ENCODE results near the gene ARHGDIG.
"Not testable (repeated sequence)": the region's sequence is repeated elsewhere in the genome, so short reads cannot be mapped to it uniquely, and the experiment has no call there.

ARHGDIG gene

DNA sequence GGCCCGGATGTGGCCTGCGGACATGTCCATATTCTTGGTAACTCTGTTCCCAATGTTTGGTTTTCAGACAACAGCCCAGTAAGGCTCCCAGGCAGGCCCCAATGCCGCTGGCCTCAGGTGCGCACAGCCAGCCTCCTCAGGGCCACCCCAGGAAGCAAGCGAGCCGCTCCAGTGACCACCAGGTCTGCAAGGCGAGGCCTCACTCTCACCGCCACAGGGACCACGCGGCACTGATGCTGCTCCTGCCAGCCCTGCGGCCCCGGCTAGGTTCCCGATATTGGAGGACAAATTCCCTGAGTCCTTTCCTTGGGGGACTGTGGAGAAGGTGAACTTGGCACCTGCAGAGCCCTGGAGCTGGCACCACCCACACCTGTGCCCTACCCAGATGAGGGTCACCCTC is 21.6 kb downstream of the ARHGDIG start:
- DNase-seq = no peak

DNA sequence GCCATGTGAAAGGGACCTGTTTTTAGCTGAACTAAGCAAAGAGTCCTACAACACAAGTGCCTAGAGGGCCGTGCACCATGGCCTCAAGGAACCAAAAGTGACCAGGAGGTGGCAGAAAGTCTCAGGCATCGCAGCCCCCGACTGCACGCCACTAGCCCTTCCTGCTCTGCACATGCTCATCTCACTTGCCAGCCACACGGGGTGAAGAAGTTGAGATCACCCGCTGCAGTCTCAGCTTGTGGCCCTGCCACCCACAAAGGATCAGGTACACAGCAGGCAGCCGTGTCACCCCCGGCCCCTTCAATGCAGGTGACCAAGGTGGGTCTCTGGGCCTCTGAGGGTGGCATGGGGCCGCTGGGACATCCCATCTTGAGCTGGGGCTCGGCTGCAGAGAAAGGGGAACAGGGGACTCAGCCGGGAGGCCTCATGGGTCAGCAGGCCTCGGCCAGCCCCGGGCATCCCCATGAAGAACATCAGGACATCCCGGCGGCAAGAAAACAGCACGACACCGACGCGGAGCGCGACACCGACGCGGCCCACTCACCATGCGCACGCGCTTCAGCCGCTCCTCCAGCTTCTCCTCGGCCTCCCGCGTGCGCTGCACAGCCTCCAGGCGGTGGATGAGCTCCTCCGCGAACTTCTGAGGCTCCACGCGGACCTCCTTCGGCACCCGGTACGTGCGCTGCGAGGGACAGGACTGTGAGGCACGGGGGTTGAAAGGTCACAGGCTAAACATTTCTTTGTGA is 23.5 kb downstream of the ARHGDIG start:
- no peak for DNase-seq

DNA sequence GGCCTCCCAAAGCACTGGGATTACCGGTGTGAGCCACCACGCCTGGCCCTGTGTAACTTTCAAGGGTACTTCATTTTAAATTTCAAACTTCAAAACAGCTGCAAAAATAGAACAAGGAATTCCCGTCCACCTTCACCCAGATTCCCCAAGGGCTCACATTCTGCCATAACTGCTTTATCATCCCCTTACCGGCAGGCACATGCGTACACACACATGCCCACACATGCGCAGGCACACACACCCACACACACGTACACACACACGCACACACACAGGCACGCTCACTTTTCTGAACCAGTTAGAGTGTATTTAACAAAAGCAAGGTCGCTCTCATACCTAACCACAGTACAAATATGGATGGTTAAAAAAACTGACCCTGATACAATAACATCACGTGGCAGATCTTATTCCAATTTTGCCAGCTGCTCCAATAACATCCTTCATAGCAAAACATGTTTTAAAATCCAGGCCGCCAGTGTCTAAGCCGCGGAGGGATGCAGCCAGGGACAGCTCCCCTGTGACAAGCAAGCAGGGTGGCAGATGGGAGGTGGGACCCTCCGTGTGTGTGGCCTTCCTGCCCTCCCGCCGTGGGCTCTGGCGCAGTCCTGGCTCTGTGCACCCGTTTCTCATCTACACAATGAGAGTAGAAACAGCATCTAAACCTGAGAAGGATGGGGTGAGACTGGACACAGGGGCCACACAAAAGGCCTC is 25.7 kb downstream of the ARHGDIG start:
- no peak for DNase-seq

DNA sequence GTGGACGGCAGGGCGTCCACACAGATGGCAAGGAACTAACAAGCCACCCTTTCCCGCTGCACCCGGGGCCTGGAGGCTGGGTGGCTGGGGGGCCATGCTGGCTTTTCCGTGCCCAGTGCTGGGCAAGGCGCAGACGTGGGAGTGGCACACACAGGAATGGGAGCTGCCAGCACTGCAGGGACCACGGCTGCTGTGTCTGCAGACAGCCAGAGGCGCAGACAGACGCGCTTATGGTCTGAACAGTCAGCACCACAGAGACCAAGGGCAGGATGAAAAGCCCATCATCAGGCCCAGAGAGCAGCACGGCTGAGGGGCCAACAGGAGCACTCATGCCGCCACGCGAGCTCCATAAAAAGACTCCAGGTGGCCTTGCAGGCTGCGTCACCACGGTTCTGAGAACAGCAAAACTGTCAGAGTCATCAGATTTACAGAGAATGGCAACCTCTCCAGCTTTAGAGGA is 26.6 kb downstream of the ARHGDIG start:
- DNase-seq = peak; percentile 96

DNA sequence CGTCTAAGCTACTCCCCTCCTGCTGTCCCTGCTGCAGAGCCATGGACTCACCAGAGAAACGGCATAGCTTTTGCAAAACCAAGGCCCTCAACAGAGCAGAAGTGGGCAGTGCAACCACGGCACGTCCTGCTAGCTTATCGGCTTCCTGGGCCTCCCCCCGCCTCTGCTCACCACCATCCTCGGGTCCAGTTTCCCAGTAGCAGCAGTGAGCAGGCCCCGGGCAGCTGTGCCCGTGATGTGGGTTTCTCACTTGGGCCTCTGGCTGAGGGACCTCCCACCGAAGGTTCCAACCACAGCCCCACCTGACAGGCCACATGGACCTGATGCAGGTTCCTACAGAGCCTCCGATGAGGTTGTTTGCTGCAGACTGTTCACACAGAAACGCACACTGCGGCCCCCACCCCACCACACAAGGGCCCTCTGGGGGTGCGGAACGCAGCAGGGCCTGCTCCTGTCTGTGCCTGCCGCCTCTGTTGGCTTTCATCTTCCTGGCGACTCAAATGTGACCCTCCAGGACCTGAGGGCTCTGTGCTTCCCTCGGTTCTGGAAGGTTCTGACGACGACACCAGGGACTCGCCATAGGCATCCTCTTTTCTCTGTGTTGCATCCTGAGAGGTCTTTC is 27.4 kb downstream of the ARHGDIG start:
- peak; percentile 60 for DNase-seq

DNA sequence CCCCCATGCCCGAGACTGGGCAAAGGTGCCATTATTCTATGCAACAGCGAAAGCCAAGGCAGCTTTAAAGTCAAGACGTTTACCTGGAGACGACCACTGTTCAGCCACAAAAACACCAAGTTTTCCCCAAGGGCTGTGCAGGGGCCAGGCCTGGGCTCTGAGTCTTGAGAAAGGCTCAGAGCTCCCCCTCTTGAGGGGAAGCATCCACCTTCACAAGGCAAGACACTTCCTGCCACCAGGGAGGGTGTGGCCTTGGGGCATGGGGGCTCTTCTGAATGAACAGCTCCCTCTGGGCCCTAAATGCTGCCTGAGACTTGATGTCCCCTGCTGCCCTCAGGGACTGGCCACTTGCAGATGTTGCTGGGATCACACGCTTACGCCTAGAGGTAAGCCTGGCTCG is 29.1 kb downstream of the ARHGDIG start:
- no peak for DNase-seq

DNA sequence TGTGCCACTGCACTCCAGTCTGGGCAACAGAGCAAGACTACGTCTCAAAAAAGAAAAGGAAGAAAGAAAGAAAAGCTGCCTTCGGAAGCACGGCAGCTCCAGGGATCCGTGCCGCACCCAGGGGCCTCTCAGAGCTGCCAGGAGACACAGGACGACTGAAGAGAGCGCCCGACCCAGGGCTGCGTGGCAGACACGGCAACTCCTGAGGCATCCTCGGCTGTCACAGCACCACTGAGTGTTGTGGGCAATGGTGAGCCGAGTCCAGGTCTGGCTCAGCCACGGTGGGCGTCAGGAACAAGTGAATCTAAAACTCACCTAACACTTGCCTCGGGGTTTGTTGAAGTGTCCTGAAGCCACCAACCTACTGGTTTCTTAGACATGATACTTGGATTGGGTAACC is 31.3 kb downstream of the ARHGDIG start:
- DNase-seq = no peak

DNA sequence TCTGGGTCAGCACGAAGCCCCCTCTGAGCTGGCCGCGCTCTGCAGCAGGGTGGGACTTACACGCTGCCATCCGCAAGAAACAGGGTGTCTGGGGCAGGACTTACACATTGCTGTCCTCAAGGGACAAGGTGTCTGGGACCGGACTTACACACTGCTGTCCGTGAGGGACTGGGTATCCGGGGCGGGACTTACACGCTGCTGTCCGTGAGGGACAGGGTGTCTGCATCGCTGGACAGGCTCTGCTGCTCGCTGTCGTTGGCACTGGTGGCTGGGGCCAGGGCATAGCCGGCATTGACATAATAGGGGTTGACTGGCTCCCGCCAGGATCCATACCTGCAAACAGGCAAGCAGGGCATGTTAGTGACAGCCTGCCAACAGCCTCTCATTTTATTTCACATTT is 34.0 kb downstream of the ARHGDIG start:
- no peak for DNase-seq

DNA sequence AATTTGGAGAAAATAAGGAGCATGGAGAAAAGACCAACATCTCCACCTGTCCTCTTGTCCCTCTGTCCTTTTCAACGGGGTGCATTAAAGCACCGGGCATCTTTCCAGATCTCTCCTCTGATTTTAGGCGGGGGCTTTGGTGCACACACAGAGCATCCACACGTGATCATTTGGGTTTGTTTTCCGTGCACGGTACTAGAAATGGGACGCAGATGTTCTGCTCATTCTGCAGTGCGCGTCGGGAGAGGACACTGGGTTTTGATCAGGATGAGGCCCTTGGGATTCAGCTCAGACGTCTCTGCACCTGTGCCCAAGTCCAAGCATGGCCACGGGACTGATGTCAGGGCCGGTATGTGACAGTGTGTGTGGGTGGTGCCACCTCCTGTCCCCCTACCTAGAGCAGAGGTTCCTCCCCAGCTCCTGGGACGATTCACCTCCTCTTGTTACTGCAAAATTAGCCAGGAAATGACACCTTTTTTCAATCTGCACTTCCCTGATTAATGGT is 34.5 kb downstream of the ARHGDIG start:
- DNase-seq = no peak

DNA sequence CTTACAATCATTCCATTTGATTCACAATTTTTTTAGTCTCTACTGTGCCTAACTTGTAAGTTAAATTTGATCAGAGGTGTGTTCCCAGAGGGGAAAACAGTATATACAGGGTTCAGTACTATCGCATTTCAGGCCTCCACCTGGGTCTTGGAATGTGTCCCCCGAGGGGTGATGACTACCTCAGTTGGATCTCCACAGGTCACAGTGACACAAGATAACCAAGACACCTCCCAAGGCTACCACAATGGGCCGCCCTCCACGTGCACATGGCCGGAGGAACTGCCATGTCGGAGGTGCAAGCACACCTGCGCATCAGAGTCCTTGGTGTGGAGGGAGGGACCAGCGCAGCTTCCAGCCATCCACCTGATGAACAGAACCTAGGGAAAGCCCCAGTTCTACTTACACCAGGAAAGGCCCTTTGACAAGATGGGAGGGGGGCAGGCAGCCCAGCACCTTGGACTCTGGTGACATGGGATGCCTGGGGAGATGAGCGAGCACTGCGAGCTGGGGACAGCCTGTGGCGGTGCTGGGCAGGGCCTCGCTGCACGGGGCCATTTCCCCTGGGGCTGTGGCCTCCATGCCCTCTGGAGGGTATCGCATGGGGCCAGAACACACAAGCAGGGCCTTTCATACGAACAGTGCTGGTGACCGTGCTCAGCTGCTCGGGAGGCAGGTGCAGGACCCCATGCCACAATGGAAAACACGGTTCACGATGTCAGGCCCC is 36.5 kb downstream of the ARHGDIG start:
- DNase-seq = no peak

DNA sequence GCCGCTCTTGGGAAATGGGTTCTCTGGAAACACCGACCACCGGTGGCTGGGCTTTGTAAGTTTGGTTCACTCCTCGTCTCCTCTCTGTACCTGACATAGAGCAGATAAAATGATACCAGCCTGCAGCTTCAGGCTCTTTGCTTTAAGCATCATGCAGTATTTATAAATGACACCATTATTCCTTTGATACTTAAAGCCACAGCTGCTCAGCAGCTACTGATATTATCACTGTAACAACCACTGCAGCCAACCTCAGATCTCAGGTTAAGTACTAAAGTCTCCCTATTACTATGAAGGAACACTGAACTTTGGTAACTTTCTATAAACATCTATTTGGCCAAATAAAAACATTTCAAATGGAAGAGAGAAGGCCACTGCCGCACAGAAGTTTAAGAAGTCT is 37.2 kb downstream of the ARHGDIG start:
- DNase-seq = no peak

DNA sequence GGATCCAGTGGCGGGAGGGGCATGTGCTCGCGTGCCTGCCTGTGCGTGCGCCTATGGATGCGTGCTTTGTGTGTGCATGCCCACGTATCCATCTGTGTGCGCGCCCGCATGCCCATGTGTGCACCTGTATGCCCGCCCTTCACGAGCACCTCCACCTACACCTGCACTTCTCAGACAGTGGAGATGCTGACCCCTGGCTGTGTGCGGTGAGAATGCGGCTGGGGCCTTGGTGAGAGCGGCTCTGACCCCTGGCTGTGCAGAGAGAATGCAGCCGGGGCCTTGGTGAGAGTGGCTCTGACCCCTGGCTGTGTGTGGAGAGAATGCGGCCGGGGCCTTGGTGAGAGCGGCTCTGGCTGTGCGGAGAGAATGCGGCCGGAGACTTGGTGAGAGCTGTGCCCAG is 38.2 kb downstream of the ARHGDIG start:
- peak; percentile 15 for DNase-seq

DNA sequence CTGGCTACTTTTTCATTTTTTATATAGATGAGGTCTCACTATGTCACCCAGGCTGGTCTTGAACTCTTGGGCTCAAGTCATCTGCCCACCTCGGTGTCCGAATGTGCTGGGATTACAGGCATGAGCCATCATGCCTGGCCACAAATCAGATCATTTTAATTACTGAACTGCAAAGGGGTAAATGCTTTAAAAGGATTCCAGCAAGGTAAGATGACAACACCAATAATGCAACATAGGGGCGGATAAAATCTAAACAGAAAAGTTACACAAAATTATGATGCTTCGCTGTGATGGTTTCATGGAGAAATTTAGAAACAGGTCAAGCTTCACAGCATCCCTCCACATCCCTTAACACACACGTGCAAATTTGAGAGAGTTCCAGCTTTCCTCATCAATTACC is 39.8 kb downstream of the ARHGDIG start:
- no peak for DNase-seq

DNA sequence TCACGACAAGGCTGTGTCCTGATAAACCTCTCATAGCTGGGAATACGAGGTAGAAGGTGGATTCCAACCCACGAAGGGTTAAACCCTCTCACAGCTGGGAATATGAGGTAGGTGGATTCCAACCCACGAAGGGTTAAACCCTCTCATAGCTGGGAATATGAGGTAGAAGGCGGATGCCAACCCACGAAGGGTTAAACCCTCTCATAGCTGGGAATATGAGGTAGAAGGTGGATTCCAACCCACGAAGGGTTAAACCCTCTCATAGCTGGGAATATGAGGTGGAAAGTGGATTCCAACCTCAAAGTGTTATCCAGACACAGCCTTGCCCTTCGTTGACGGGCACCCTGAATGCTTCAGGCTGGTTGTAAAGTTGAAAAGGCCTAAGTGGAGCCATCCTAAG is 41.1 kb downstream of the ARHGDIG start:
- DNase-seq = no peak

DNA sequence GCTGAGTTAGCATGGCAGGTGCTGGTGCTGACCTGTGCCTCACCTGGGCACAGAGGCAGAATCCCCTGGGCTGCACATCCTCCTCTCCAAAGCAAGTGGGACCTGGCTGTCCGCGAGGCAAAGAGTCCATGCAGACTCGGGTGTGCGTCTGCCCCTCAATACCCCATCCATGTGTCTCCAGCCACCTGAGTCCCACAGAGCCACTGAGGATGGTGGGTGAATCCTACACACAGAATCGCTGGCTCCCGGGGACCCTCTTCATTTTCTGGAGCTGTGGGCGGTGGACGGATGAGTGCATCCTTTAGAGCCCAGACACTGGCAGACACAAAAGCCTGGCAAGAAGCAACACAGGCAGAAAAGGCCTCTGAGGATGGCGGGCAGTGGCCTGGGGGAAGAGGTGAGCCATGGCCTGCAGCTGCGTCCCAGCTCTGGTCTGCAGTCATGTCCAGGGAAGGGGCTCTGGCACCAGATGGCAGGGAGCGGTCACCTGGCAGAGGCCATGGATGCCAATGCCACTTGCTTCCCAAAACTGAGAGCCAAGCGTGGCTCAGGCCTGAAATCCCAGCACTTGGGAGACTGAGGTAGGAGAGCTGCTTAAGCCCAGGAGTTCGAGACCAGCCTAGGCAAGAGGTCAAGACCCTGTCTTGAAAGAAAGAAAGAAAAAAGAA is 42.2 kb downstream of the ARHGDIG start:
- no peak for DNase-seq

DNA sequence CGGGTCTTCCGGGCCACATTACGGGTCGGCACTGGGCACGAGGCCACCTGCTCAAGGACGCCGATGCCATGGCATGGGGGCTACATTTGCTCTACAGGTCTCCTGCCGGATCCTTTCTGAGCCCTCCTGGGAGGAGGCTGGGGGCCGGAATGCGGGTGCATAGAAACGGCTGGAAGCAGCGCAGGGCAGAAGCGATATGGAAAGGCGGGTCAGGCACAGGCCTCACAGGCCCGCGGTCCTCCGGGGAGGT is 43.7 kb downstream of the ARHGDIG start:
- no peak for DNase-seq

DNA sequence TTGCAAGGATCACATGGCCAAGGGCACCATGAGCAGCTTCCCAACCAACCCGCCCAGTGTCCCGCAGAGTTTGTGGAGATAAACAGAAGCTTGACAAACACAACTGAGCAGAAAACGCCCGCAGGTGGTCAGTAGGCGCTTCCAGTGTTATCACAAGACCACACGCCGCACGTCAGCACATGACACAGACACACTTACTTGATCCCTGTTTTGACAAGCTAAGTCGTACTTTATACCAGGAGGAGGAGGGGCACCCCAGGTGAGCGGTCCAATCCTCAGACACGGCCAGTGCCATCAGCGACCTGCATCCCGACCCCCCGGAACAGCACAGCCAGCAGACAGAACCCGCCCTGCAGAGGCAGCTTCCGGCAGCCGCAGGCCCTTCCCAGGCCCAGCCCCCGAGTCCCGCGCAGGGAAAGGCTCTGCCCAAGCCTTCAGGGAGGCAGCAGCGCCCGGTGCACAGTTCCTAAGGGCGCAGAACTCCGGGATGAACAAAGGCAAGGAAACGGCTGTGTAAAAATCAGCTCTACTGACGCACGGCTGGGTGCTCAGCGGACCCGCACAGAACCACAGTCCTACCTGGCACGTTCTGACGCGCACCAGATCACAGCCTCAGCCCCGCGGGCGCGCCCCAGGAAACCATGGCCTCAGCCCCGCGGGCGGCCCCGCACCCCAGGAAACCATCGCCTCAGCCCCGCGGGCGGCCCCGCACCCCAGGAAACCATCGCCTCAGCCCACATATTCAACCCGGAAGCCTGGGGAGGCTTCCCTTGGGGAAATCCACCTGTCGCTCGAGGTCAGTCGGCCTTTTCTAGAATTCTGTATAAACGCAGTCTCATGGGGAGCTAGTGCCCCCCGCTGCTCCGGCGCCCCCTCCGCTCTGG is 44.3 kb downstream of the ARHGDIG start:
- DNase-seq = no peak

DNA sequence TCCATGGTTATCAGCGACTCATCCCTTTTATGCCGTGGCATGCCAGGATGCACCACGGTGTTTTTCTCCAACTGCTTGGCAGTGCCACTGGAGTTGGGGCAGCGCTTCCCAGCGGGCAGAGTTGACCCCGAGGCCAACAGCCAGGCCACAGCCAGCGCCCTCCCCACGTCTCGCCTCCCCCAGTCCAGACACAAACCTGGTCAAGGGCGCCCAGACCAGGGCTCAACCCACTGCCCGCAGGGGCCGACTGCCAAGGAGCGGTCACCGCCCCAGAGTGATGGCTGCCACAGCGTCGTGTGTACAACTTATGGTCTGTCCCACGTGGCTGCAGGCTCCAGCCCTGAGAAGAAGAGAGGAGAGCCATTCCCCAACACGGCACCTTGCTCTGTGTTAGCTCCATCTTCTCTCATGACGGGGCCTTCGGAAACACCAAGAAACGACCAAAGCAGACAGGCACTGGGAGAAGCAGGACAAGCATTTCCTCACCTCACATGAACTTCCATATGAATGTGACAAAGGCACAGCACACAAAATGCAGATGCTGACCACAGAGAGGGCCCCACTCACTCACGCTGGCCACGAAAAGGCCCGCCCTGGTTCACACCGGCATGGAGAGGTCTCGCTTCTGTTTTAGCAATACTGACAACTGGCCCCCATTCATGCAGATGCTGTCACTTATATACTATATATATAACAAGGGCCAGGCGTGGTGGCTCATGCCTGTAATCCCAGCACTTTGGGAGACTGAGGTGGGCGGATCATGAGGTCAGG is 45.2 kb downstream of the ARHGDIG start:
- no peak for DNase-seq

DNA sequence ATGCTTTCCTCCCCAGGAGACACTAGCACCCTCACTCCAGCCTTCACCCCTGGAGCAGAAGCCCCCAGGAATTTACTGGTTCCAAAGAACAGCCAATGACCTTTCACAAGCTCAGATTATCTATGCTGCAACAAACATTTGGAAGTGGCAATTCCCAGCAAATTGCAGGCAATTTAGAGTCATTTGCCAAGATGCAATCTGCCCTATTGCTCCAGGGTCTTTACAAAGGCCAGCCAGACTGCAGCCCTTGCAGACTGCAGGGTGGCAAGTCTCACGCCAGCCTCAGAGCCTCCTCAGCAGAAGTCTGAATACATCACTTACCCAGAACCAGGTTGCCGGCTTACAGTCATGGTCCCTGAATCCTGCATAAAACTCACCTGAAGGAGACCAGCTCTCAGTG is 50.4 kb downstream of the ARHGDIG start:
- DNase-seq = no peak

DNA sequence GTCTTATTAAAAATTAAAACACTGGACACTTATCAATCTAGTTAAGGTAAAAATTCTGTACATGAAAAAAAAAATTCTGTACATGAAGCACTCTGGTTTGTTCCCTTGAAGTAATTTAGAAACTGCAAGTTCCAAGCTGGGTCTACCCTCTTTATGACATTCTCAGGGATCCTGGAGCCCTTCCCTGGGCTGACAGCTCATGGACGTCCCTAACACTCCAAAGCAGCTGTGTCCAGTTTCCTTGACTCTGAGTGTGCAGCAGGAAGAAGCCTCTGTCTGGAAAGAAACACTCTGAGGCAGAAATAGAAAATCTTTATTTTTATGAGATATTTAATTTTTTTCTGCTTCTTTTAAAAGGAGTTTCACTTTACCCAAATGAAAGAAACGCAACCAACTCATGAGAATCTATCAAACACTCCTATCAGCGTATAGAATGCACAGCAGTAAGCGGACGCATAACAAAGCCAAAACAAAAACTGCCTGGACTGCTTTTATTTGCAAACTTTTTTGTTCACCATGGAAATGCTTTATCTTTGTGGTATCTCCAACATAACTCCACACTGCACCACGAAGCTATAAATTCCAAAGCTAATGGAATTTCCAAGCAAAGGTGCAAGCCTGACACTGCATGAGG is 50.9 kb downstream of the ARHGDIG start:
- not testable (repeated sequence) for DNase-seq
